HepG2 (cell line): Measurements from ENCODE around the gene P2RY11.

Experiments used
- ASH2L ChIP-seq: fragments of 300-600, 200-600 bp; sonication (generic); IDR thresholded peaks from 2 replicates; pipeline ENCODE4 v1.7.0; 2017; ENCODE audit warnings: low read depth, mild to moderate bottlenecking, moderate library complexity, mixed read lengths, low read length; ENCODE audit not compliant: insufficient read length
- KLF13 ChIP-seq: sonication (generic); formaldehyde crosslinking; IDR thresholded peaks from 2 replicates; pipeline ENCODE4 v1.4.0; 2020; ENCODE audit warnings: mild to moderate bottlenecking, missing genetic modification reagents
- TCF7L2 ChIP-seq: IDR thresholded peaks from 2 replicates; pipeline ENCODE4 v1.6.1; 2011; ENCODE audit warnings: mild to moderate bottlenecking, low read depth, low read length, moderate library complexity
- TF ChIP-seq, protein P1 (sequence below): sonication (generic); formaldehyde crosslinking; IDR thresholded peaks from 2 replicates; pipeline ENCODE4 v1.5.0; 2020; ENCODE audit warnings: mild to moderate bottlenecking, missing genetic modification reagents, borderline replicate concordance
- TF ChIP-seq, protein P2 (sequence below): sonication (generic); formaldehyde crosslinking; IDR thresholded peaks from 2 replicates; pipeline ENCODE4 v1.5.0; 2020; ENCODE audit warnings: mild to moderate bottlenecking, missing genetic modification reagents, moderate library complexity

DNA sequence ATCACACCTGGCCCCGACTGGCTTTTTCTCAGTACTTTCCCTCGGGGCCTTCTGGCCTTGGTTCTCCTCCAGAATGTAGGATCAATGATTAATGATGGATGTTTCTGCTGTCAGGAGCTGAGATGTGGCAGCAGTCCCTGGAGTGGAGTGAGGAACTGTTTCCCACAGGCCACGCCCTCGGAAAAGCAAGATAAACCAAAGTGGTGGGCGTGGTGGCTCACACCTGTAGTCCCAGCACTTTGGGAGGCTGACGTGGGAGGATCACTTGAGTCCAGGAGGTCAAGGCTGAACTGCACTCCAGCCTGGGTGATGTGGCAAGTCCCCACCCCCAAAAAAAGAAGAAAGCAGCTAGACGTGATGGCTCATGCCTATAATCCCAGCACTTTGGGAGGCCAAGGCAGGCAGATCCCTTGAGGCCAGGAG is 32.5 kb upstream of the P2RY11 start:
- TF ChIP-seq TCF7L2: no peak
- TF ChIP-seq, protein P1, sequence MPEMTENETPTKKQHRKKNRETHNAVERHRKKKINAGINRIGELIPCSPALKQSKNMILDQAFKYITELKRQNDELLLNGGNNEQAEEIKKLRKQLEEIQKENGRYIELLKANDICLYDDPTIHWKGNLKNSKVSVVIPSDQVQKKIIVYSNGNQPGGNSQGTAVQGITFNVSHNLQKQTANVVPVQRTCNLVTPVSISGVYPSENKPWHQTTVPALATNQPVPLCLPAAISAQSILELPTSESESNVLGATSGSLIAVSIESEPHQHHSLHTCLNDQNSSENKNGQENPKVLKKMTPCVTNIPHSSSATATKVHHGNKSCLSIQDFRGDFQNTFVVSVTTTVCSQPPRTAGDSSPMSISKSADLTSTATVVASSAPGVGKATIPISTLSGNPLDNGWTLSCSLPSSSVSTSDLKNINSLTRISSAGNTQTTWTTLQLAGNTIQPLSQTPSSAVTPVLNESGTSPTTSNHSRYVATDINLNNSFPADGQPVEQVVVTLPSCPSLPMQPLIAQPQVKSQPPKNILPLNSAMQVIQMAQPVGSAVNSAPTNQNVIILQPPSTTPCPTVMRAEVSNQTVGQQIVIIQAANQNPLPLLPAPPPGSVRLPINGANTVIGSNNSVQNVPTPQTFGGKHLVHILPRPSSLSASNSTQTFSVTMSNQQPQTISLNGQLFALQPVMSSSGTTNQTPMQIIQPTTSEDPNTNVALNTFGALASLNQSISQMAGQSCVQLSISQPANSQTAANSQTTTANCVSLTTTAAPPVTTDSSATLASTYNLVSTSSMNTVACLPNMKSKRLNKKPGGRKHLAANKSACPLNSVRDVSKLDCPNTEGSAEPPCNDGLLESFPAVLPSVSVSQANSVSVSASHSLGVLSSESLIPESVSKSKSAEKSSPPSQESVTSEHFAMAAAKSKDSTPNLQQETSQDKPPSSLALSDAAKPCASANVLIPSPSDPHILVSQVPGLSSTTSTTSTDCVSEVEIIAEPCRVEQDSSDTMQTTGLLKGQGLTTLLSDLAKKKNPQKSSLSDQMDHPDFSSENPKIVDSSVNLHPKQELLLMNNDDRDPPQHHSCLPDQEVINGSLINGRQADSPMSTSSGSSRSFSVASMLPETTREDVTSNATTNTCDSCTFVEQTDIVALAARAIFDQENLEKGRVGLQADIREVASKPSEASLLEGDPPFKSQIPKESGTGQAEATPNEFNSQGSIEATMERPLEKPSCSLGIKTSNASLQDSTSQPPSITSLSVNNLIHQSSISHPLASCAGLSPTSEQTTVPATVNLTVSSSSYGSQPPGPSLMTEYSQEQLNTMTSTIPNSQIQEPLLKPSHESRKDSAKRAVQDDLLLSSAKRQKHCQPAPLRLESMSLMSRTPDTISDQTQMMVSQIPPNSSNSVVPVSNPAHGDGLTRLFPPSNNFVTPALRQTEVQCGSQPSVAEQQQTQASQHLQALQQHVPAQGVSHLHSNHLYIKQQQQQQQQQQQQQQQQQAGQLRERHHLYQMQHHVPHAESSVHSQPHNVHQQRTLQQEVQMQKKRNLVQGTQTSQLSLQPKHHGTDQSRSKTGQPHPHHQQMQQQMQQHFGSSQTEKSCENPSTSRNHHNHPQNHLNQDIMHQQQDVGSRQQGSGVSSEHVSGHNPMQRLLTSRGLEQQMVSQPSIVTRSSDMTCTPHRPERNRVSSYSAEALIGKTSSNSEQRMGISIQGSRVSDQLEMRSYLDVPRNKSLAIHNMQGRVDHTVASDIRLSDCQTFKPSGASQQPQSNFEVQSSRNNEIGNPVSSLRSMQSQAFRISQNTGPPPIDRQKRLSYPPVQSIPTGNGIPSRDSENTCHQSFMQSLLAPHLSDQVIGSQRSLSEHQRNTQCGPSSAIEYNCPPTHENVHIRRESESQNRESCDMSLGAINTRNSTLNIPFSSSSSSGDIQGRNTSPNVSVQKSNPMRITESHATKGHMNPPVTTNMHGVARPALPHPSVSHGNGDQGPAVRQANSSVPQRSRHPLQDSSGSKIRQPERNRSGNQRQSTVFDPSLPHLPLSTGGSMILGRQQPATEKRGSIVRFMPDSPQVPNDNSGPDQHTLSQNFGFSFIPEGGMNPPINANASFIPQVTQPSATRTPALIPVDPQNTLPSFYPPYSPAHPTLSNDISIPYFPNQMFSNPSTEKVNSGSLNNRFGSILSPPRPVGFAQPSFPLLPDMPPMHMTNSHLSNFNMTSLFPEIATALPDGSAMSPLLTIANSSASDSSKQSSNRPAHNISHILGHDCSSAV (CRISPR knock-in tag): no peak
- no peak for TF ChIP-seq ASH2L
- no peak for TF ChIP-seq KLF13 (CRISPR knock-in tag)
- TF ChIP-seq, protein P2, sequence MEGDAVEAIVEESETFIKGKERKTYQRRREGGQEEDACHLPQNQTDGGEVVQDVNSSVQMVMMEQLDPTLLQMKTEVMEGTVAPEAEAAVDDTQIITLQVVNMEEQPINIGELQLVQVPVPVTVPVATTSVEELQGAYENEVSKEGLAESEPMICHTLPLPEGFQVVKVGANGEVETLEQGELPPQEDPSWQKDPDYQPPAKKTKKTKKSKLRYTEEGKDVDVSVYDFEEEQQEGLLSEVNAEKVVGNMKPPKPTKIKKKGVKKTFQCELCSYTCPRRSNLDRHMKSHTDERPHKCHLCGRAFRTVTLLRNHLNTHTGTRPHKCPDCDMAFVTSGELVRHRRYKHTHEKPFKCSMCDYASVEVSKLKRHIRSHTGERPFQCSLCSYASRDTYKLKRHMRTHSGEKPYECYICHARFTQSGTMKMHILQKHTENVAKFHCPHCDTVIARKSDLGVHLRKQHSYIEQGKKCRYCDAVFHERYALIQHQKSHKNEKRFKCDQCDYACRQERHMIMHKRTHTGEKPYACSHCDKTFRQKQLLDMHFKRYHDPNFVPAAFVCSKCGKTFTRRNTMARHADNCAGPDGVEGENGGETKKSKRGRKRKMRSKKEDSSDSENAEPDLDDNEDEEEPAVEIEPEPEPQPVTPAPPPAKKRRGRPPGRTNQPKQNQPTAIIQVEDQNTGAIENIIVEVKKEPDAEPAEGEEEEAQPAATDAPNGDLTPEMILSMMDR: no peak
